GM12865 (cell line): ENCODE data around the gene KCNAB1.

Experiments
- DNase-seq: peaks from one replicate; pipeline ENCODE4 v3.0.0; 2010; ENCODE audit warnings: low read depth
- H3K4me3 ChIP-seq: 2 replicates; pipeline ENCODE4 v1.5.1; 2011; ENCODE audit warnings: mild to moderate bottlenecking, low read depth, low read length, control low read depth
- TF ChIP-seq, protein P1 (sequence below): IDR thresholded peaks from 2 replicates; pipeline ENCODE4 v1.5.1; 2011; ENCODE audit warnings: low read length, control low read depth, low read depth, inconsistent platforms; ENCODE audit not compliant: insufficient read depth; ENCODE audit errors: missing control alignments

KCNAB1 gene

GRCh38 chr3:156298014-156298413, 177.6 kb downstream of the KCNAB1 start:
- no peak overlapping the region for H3K4me3 ChIP-seq
- DNase-seq = no peak
- TF ChIP-seq, protein P1, sequence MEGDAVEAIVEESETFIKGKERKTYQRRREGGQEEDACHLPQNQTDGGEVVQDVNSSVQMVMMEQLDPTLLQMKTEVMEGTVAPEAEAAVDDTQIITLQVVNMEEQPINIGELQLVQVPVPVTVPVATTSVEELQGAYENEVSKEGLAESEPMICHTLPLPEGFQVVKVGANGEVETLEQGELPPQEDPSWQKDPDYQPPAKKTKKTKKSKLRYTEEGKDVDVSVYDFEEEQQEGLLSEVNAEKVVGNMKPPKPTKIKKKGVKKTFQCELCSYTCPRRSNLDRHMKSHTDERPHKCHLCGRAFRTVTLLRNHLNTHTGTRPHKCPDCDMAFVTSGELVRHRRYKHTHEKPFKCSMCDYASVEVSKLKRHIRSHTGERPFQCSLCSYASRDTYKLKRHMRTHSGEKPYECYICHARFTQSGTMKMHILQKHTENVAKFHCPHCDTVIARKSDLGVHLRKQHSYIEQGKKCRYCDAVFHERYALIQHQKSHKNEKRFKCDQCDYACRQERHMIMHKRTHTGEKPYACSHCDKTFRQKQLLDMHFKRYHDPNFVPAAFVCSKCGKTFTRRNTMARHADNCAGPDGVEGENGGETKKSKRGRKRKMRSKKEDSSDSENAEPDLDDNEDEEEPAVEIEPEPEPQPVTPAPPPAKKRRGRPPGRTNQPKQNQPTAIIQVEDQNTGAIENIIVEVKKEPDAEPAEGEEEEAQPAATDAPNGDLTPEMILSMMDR = no peak

GRCh38 chr3:156298938-156299337, 178.6 kb downstream of the KCNAB1 start:
- TF ChIP-seq, protein P1 = no peak
- no peak for DNase-seq

GRCh38 chr3:156299569-156299968, 179.2 kb downstream of the KCNAB1 start:
- no peak overlapping the region for H3K4me3 ChIP-seq
- TF ChIP-seq, protein P1 = no peak
- no peak for DNase-seq

More at GRCh38 chr3:156298938-156299337, 178.6 kb downstream of the KCNAB1 start:
- no peak overlapping the region for H3K4me3 ChIP-seq

DNA sequence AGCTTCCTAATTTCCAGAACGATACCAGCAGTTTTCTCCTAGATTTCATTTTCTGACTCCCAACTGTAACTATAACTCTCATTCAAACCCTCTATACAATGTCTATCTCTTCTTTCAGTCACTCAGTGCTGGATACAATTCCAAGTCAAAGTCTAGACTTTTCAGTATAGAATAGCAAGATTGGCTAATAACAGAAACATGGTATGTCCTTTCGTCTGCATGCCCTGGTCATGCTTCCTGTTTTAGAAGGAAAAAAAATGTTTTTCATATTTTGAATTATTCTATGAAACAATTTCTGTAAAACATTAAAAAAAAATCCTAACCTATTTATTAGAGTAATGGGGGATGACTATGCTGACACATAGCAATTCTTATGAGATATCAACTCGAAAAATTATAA, 180.0 kb downstream of the KCNAB1 start:
- H3K4me3 ChIP-seq = no peak overlapping the region
- DNase-seq = no peak
- TF ChIP-seq, protein P1 = no peak

GRCh38 chr3:156300929-156301840, 180.8 kb downstream of the KCNAB1 start:
- TF ChIP-seq, protein P1 = no peak
- no peak overlapping the region for H3K4me3 ChIP-seq
- DNase-seq = no peak

GRCh38 chr3:156303001-156303707, 182.8 kb downstream of the KCNAB1 start:
- TF ChIP-seq, protein P1 = no peak
- no peak overlapping the region for H3K4me3 ChIP-seq
- no peak for DNase-seq
